ENCODE measurements around the gene PRXL2B.
"Not testable (repeated sequence)": the region's sequence is repeated elsewhere in the genome, so short reads cannot be mapped to it uniquely, and the experiment has no call there.

PRXL2B gene

GRCh38 chr1:2564815-2565374, 21.7 kb upstream of the PRXL2B start:
- no peak for DNase-seq

- no peak for DNase-seq
These were observed 20.2 kb upstream of the PRXL2B start for GRCh38 chr1:2566101-2567045.

- no peak for DNase-seq
These were observed 19.4 kb upstream of the PRXL2B start for GRCh38 chr1:2567083-2567679.

DNA sequence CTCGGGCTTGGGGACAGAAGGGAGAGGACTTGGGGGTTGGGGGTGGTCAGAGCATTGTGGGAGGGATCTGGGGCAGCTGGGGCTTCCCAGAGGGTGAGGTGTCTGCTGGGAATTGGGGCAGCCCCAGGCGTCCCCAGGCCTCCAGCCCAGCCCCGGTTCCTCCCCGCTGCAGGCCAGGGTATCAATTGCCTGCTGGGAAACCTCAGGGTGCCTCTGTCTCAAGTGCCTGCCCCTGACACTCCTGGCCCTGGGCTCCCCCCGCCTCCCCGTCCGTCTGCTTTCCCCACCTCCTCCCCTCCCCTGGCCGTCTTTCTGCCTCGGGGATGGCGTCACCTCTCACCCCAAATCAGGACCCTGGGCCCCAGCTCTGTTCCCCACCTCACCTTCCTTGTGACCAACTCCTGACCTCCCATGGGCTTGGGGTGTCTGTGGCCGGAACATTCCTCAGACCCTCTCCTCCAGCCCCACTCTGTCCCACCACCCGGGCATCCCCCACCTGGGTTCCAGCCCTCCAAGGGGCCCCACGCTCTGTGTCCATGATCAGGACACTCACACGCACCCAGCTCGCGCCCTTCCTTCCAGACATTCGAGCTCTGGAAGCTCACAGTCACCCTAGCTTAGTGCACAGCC, 18.3 kb upstream of the PRXL2B start:
- not testable (repeated sequence) for DNase-seq

DNA sequence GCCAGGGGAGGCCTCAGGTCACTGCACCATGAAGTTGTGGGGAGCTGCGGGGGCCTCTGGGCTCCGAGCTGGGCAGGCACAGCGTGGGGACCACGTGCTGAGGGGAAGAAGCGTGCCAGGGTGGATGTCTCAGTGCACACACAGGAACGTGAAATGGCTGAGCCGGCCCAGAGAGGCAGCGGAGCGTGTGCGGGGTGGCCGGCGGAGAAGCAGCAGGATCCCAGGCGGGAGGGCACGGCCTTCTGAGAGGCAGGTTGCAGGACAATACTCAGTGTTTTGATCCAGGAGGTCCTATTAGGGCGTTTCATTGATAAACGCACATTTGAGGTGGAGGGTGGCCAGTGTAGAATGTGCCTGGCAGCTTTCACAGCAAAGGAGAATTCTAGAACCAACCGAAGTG, 17.5 kb upstream of the PRXL2B start:
- DNase-seq = no peak

- not testable (repeated sequence) for DNase-seq
These were observed 16.9 kb upstream of the PRXL2B start for GRCh38 chr1:2569703-2570102.

DNA sequence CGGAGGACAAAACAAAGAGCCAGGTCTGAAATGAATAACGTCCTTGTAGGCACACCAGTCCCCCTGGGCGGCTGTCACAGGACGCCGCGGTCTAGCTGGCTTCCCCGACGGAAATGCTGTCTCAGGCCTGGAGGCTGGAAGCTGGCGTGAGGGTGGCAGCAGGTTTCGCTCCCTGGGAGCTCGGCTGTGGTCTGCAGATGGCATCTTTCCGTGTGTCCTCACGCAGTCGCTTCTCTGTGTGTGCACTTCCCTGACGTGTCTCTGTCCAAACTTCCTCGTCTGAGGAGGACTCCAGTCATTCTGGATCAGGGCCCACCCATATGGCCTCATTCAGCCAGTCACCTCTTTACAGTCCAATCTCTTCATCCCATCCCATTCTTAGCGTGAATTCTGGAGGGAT, 16.2 kb upstream of the PRXL2B start:
- no peak for DNase-seq

GRCh38 chr1:2571348-2571747, 15.2 kb upstream of the PRXL2B start:
- no peak for DNase-seq

GRCh38 chr1:2573250-2573920, 13.2 kb upstream of the PRXL2B start:
- no peak for DNase-seq

DNA sequence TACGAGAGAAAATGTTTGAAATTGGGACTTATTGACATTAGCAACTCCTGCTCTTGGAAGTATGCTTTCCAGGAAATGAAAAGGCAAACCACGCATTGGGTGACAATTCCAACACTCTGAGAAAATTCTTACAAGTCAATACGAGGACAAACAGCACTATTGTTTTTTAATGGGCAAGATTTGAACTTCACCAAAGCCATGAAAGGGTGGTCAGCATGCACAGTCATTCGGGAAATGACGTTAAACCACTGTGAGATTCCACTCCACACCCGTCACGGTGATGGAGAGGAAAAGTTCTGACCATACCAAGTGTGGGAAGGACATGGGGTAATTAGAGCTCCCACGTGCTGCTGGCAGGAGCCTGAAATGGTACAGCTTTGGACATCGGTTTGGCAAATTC, 12.2 kb upstream of the PRXL2B start:
- DNase-seq = no peak

- no peak for DNase-seq
These were observed 10.5 kb upstream of the PRXL2B start for GRCh38 chr1:2575801-2576663.

GRCh38 chr1:2577565-2578075, 9.0 kb upstream of the PRXL2B start:
- DNase-seq = not testable (repeated sequence)

- DNase-seq = no peak
These were observed 7.8 kb upstream of the PRXL2B start for GRCh38 chr1:2578758-2579118.

DNA sequence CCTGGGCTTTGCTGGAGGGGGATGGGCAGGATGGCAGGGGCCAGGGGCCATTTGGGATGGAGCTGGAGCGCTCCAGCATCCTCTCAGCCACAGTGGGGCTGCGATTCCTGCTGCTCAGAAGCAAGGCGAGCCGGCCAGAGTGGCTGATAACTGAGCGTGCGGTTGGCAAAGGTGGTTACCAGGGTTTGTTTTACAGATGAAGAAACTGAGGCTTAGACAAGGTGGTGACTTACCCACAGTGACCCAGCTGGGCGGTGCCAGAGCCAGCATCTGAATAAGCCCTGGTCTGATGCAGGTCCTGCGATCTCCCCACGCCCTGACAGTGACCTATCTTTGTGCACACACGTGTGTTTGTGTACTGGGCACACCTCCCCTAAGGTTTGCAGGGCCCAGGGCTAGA, 5.9 kb upstream of the PRXL2B start:
- DNase-seq = no peak

GRCh38 chr1:2582391-2582790, 4.2 kb upstream of the PRXL2B start:
- no peak for DNase-seq

DNA sequence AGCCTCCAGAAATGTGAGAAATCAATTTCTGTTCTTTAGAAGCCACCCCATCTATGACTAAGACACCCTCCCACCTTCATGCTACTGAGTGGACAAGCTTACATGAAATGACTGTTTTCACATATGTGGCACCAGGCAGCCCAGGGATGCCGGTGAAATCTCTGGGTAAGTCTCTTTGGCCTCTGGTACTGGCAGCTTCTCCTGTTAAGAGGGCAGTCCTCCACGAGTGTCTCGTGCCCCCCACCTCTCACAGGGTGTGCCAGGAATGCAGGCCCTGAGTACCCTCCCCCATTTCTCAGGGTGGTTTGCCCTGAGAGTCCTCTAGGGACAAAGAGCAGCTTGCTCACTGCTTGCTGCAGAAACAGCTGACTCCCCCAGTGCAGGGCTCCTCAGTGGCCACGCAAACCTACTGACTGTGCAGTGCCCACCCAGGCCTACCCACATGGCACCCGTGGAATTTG, 3.2 kb upstream of the PRXL2B start:
- DNase-seq = no peak

- DNase-seq = no peak
These were observed 2.7 kb upstream of the PRXL2B start for GRCh38 chr1:2583871-2584351.

- DNase-seq = peak; percentile 26
These were observed 1.8 kb upstream of the PRXL2B start for GRCh38 chr1:2584686-2585317.

DNA sequence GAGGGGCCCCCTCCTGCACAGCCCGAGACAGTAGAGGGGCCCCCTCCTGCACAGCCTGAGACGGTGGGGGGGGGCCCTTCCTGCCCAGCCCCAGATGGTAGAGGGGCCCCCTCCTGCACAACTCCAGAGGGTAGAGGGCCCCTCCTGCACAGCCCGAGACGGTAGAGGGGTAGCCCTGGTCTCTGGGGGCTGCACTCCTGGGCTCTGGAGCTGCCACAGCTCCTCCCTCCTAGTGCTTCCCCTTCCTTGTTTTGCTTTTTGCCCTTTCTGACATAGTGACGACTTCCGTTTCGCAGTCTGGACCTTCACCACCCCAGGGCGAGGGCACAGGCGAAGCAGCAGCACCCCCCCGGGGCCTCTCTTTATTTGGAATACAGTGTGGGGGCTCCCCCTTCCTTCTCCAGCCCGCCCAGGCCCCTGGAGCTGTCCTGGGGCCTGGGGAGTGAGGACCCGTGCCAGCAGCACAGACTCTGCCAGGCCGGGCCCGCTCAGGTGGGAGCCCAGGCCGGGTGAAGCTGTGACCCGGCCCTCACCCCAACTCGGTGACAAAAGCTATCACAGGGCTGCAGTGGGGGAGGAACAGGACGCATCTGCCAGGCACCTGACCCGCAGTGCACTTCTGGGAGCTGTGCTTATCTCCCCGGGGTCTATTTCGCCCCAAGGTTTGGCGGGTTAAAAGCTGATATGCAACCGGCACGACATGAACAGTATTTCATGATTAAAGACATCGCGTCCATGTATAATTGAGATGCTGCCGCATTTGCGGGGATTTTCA, 1.1 kb upstream of the PRXL2B start:
- peak; percentile 93 for DNase-seq

Data from hematopoietic multipotent progenitor cell treated with erythropoietin and hydrocortisone succinate and interleukin-3 and kit ligand, for 8 days (in vitro differentiated cells).